A204.1 (cell line): ENCODE data around the gene AGBL4.

Experiments used
- FAIRE-seq: peaks from 2 replicates; lab custom pipeline; 2012; peaks lifted over from hg19 to GRCh38; lab: Jason Lieb, UNC

AGBL4 gene

GRCh38 chr1:49181033-49181432 is 842.7 kb downstream of the AGBL4 start:
- no peak for FAIRE-seq

- FAIRE-seq: no peak
Measured at GRCh38 chr1:49171941-49172593, 851.7 kb downstream of the AGBL4 start.

- no peak for FAIRE-seq
Measured at GRCh38 chr1:49166031-49166430, 857.7 kb downstream of the AGBL4 start.

- no peak for FAIRE-seq
Measured at GRCh38 chr1:49163031-49163430, 860.7 kb downstream of the AGBL4 start.

GRCh38 chr1:49160677-49161076 is 863.1 kb downstream of the AGBL4 start:
- no peak for FAIRE-seq

- no peak for FAIRE-seq
Measured at GRCh38 chr1:49136738-49137251, 887.0 kb downstream of the AGBL4 start.

GRCh38 chr1:49125746-49126145 is 898.0 kb downstream of the AGBL4 start:
- FAIRE-seq: no peak

- no peak for FAIRE-seq
Measured at GRCh38 chr1:49111931-49112330, 911.8 kb downstream of the AGBL4 start.

- FAIRE-seq: no peak
Measured at GRCh38 chr1:49106445-49106844, 917.3 kb downstream of the AGBL4 start.

GRCh38 chr1:49104575-49104974 is 919.2 kb downstream of the AGBL4 start:
- FAIRE-seq: no peak

- FAIRE-seq: no peak
Measured at GRCh38 chr1:49102752-49103151, 921.0 kb downstream of the AGBL4 start.

- FAIRE-seq: no peak
Measured at GRCh38 chr1:49098866-49099265, 924.9 kb downstream of the AGBL4 start.

- FAIRE-seq: no peak
Measured at GRCh38 chr1:49086327-49086726, 937.4 kb downstream of the AGBL4 start.

GRCh38 chr1:49085079-49085478 is 938.7 kb downstream of the AGBL4 start:
- no peak for FAIRE-seq

GRCh38 chr1:49060766-49061165 is 963.0 kb downstream of the AGBL4 start:
- no peak for FAIRE-seq

GRCh38 chr1:49059087-49059486 is 964.7 kb downstream of the AGBL4 start:
- no peak for FAIRE-seq

GRCh38 chr1:49052102-49052501 is 971.7 kb downstream of the AGBL4 start:
- FAIRE-seq: no peak

GRCh38 chr1:49051647-49052046 is 972.1 kb downstream of the AGBL4 start:
- no peak for FAIRE-seq

GRCh38 chr1:49050041-49050440 is 973.7 kb downstream of the AGBL4 start:
- no peak for FAIRE-seq

GRCh38 chr1:49048188-49048587 is 975.6 kb downstream of the AGBL4 start:
- no peak for FAIRE-seq

- FAIRE-seq: no peak
Measured at GRCh38 chr1:49046305-49046704, 977.4 kb downstream of the AGBL4 start.

- FAIRE-seq: no peak
Measured at GRCh38 chr1:49045371-49045770, 978.4 kb downstream of the AGBL4 start.

GRCh38 chr1:49036700-49037099 is 987.1 kb downstream of the AGBL4 start:
- FAIRE-seq: no peak

- FAIRE-seq: no peak
Measured at GRCh38 chr1:49028396-49028795, 995.4 kb downstream of the AGBL4 start.
